GM19463 (cell line): ENCODE measurements around the gene PRODH2.
"Not testable (repeated sequence)": the region's sequence is repeated elsewhere in the genome, so short reads cannot be mapped to it uniquely, and the experiment has no call there.

Experiments used
- ATAC-seq: cut with Tn5 transposase; IDR thresholded peaks from one replicate; pipeline ENCODE4 v1.9.1; 2021; ENCODE audit warnings: mild to moderate bottlenecking, moderate library complexity; ENCODE audit not compliant: unreplicated experiment

The PRODH2 gene

DNA sequence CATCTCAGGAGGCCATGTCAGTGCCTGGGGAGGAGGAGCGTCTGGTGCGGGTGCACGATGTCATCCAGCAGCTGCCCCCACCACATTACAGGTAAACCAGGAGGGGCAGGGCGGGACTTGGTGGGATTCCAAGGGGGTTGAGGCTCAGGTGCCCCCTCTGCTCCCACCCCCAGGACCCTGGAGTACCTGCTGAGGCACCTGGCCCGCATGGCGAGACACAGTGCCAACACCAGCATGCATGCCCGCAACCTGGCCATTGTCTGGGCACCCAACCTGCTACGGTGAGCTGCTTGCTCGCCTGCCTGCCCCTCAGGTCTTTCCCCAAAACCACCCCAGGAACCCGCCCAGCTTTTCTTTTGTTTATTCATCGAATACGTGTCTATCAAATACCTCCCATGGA, 30.1 kb downstream of the PRODH2 start:
- no peak for ATAC-seq

DNA sequence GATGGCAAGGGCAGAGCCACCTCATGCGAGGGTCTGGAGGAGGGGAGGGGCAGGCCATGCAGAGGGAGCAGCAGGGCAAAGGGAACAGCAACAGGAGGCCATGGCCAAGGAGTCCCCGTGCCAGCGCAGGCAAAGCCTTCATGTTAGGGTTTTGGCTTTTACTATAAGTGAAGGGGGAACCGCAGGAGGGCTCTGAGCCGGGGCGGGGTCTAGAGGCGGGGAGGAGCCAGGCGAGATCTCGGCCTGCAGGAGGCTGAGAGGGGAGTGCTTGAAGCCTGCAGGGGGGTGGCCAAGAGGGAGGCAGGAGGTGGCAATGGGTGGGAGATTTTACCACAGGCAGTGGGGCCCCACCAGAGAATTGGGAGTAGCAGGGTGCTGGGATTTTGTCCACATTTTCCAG, 31.0 kb downstream of the PRODH2 start:
- no peak for ATAC-seq

DNA sequence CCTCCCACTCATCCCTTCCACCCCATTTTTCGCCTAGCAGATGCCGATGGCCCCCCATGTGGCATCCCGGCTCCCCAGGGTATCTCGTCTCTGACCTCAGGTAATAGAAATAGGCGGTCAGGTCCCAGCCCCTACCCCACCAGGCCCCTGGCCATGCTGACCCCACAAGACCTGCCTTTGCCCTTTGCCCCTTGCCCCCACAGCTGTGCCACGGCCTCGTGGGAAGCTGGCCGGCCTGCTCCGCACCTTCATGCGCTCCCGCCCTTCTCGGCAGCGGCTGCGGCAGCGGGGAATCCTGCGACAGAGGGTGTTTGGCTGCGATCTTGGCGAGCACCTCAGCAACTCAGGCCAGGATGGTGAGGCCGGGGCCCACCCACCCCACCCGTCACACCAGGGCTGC, 31.9 kb downstream of the PRODH2 start:
- ATAC-seq = no peak

DNA sequence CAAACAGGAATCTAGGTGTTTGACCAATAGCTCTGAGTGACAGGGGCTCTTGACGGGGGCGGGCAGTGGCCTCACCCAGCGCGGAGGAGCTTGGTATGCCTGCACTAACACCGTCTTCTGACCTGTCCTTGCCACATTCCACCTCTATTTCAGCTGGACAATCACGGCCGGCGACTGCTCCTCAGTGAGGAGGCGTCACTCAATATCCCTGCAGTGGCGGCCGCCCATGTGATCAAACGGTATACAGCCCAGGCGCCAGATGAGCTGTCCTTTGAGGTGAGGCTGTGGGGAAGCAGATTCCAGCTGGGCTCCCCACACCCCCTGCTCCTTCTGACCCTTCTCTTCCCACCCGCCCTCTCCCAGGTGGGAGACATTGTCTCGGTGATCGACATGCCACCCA, 32.6 kb downstream of the PRODH2 start:
- ATAC-seq = no peak

DNA sequence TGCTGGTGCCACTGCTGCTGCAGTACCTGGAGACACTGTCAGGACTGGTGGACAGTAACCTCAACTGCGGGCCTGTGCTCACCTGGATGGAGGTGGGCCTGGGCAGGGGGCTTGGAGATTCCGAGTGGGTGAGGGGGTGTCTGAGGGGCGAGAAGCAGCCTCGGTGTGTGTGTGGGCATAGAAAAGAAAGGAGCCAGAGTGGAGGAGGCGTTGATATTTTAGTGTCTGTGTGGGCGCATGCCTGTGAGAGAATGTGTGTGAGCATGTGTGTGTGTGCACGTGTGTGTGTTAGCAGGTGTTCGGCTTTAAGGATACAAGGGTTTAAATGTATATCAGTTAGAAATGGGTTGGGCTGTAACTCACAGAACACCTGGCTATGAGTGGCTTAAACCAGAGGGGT, 33.6 kb downstream of the PRODH2 start:
- no peak for ATAC-seq

DNA sequence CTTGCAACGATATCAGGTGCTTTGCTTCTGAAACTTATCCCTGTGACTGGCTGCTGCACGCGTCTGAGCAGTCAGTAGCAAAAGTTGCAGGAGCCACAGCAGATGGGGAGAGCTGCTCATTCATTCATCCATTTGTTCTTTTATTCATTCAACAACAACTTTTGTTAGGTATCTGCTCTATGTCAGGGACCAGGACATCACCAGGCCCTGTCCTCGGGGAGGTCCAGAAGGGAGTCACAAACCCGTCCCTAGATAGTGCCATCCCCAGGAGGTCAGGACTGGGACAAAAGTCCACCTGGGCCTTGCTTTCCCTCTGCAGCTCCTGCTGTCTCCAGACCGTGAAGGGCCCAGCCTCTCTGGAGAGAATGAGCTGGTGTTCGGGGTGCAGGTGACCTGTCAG, 34.7 kb downstream of the PRODH2 start:
- ATAC-seq = no peak

DNA sequence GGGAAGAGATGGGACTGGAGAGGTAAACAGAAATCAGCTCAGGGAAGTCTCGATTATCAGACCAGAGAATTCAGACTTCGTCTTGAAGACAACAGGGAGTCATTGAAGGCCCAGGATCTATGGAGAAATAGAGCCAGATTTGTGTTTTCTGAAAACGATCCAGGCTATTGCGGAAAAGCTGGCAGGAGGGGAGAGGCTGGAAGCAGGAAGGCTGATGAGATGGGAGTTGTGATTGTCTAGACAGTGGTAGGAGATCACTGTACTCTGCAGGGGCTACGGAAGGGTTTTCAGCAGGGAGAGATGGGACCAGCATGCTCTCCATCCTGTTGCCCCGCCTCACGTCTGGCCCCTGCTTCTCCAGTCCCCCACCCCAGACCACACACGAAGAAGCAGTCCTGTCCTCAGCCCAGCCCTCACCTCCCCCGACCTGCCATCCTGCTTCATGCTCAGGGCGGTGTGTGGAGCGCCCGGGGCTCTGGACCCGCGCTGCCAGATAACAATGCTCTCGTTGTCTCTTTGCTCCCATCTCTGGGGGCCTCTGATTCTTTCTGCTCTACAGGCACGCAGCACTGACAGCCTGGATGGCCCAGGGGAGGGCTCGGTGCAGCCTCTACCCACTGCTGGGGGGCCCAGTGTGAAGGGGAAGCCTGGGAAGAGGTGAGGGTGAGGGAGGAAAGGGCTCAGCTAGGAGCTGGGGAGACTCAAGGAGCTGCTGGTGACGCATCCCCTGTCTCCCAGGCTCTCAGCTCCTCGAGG, 35.4 kb downstream of the PRODH2 start:
- ATAC-seq = no peak

DNA sequence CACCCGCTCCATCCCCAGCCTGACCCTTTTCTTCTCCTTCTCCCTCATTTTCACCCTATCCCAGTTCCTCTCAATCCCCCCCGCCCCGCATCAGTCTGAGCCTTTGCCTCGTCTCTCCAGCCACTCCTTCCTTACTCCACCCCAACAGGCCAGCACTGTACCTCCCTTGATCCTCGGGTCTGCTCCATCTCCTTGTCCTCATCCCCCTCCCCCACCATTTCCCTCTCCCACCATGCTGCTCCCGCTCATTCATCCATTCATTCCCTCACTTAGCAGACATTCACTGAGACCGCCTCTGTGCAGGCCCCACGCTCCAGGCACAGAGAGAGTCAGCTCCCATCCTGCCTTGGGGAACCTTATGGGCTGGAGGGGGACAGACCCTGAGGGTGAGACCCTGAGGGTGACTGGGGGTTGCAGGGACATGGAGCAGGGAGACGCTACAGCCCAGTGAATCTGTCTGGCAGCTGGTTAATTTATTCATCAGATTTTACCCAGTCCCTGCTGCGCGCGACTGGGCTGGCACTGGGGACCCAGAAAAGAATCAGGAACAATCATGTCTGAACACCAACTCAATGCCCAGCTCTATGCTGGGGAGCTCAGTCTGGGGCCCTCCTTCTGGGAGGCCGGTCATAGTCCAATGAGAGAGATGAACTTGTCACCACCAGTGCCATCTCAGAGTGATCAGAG, 36.4 kb downstream of the PRODH2 start:
- no peak for ATAC-seq

DNA sequence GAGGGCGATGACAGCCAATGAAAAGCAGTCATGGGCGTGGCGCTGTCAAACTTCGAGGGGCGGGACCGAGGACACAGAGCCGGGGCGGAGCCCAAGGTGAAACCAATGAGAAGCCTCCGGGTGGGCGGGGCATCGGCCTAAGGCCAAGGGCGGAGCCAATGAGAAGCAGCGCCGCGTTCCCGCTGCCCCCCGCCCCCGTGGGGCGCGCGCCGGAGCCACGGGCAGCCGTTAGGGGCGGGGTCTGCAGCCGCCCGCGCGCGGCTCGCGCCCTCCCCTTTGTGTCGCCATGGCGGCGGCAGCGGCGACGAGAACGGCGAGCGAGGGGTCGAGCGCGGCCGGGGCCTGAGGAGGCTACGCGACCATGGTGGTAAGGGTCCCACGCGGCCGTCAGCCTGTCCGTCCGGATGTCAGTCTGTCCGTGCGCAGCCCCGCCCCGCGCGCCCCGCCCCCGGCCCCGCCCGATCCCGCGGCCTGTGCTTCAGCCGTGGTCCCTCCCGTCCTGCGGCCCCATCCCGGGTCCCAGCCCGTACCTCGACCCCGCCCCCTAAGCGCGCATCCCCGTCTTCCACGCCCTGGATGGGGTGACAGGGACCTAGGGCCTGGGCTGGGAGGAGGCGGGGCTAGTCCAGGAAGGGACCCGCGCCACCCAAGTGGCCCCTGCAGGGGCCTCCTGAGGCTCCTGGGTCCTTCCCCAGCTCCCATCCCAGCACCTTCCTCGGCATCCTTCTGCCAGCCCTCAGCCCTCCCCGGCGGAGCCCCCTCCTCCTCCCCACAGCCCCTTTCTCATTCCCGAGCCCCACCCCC, 37.1 kb downstream of the PRODH2 start, which contains the start of gene ARHGAP33:
TSS of gene ARHGAP33 (plus strand) at position 267 of the 804 bp plus-strand sequence. CDS start at position 362, 95 bp downstream.
- ATAC-seq = peak; percentile 90

DNA sequence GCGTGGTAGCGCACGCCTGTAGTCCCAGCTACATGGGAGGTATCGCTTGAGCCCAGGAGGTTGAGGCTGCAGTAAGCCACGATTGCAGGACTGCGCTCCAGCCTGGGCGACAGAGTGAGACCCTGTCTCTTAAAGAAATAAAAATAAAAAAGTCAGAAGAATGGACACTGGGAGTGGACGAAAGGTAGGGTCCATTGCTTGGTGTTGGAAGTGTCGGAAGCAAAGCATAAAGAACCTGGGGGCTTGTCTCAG, 37.7 kb downstream of the PRODH2 start:
- ATAC-seq = no peak

DNA sequence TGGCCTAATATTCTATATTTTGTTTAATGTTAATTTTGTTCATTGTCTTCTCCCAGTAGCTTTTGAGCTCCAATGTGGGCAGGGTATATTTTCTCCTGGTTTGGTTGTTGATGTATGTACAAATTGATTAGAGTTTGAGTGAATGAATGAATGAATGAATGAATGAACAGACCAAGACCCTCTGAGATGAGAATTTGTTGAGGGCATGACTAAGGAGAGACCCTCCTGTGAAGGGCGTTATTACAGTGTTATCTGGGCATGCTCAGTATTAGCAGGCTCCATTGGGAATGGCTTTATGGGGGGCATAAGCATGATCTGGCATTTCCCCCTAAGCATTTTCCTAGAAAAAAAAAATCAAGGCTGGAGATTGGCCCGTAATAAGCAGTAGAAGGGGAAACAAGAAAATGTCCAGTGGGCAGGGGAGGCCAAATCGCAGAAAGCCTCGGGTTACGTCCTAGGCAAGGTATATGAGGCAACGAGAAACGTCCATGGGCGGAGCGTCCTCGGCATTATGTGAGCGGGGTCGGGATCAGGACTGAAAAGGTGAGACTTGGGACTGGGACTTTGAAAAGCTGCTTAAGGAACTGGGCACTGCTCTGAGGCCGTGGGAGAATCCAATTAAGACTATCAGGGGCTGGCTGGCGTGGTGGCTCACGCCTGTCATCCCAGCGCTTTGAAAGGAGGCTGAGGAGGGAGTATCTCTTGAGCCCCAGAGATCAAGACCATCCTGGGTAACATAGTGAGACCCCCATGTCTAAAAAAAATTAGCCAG, 38.2 kb downstream of the PRODH2 start:
- ATAC-seq = no peak

DNA sequence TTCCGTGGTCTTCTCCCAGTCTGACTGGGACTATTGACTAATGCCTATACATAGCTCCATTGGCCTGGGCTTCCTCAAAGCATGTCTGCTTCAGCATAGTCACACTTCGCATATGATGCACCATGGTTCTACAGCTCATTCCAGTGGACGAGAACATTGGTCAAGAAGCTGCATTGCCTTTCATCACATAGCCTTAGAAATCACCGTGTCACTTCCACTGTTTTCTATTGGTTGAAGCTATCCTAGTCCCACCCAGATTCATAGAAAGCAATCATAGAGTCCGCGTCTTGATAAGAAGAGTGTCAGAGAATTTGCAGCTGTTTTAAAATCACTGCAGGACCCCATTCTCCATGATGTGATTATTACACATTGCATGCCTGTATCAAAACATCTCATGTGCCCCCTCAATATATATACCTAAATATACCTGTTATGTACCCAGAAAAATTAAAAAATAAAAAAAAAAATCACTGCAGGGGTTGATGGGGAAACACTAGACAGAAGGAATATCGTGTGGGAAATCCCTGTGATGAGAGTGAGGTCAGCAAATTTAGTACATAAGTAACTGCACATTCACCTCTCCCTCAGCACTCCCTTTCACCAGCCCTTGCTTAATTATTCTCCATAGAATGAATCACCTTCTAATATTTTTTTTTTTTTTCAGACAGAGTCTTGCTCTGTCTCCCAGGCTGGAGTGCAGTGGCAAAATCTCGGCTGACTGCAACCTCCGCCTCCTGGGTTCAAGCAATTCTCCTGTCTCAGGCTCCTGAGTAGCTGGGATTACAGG, 39.4 kb downstream of the PRODH2 start:
- no peak for ATAC-seq

DNA sequence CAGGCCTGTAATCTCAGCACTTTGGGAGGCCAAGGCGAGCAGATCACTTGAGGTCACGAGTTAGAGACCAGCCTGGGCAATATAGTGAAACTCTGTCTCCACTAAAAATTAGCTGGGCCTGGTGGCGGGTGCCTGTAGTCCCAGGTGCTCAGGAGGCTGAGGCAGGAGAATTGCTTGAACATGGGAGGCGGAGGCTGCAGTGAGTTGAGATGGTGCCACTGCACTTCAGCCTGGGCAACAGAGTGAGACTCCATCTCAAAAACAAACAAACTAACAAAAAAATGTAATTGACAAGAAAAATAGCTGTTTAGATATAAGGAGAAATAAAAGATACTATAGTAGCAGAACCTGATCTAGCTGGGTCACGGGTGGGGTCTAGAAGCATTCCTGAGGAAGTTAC, 40.3 kb downstream of the PRODH2 start:
- ATAC-seq = not testable (repeated sequence)

DNA sequence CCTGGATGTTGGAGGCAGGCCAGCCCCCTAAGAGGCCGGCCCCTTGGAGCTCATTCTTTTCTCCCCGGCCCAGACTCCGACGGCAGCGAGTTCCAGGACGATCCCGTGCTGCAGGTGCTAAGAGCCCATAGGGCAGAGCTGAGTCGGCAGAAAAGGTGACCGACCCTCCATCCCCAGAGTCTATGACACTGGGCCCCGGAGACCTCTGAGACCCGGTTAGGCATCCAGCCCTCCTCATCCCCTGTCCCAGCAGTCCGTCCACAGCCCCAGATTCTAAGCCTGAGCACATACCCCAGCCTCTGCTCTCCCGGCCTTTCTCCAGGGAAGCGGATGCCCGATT, 44.6 kb downstream of the PRODH2 start:
- no peak for ATAC-seq

DNA sequence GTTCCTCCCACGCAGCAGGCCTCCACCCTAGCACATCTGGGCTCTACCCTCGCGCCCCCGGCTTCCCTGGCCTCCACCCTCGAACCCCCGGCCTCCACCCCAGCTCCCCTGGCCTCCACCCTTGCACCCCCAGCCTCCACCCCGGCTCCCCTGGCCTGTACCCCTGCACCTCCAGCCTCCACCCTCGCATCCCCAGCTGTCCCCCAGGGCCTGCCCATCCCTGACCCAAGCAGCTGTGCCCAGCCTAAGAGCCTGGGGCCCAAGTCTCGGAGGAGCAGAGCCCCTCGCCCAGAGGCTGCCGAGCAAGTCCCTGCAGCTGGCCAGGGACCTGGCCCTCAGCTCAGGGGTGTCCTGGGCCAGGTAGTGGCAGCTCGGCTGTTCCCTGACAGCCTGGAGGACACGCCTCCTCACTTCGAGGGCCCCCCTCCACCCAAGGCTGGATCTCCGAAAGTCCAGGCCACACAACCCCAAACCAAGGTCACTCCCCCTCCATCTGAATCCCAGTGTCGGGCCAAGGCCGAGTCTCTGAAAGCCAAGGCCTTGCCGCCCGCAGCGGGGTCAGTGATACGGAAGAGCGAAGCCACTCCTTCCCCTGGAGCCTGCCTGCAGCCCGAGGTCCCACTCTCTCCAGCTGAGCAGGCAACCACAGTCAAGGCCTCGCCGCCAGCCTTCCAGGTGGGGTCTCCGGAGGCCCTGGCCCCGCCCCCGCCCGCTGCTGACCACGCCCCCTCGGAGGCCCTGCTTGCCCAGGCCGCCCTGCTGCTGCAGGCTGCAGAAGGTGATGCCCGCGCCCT, 45.2 kb downstream of the PRODH2 start:
- no peak for ATAC-seq

DNA sequence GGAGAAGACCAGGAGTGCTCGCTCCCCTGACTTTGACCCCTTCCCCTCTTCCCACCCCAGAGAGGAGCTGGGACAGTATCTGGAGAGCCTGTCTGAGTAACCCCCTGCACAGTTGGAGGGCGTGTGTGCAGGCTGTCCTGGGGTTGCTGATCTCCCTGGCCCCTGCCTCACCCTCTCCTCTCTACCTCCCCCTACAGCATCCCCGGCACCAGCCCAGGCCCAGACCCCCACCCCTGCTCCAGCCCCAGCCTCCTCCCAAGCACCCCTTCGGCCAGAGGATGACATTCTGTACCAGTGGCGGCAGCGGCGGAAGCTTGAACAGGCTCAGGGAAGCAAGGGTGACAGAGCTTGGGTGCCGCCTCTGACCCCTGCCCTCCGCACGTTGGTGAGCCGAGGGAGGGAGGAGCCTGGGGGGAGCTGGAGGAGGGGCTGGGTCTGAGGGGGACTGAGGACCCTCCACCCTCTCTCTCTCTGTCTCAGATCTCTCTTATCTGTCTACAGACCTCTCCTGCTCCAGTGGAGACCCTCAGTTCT, 46.0 kb downstream of the PRODH2 start:
- no peak for ATAC-seq

DNA sequence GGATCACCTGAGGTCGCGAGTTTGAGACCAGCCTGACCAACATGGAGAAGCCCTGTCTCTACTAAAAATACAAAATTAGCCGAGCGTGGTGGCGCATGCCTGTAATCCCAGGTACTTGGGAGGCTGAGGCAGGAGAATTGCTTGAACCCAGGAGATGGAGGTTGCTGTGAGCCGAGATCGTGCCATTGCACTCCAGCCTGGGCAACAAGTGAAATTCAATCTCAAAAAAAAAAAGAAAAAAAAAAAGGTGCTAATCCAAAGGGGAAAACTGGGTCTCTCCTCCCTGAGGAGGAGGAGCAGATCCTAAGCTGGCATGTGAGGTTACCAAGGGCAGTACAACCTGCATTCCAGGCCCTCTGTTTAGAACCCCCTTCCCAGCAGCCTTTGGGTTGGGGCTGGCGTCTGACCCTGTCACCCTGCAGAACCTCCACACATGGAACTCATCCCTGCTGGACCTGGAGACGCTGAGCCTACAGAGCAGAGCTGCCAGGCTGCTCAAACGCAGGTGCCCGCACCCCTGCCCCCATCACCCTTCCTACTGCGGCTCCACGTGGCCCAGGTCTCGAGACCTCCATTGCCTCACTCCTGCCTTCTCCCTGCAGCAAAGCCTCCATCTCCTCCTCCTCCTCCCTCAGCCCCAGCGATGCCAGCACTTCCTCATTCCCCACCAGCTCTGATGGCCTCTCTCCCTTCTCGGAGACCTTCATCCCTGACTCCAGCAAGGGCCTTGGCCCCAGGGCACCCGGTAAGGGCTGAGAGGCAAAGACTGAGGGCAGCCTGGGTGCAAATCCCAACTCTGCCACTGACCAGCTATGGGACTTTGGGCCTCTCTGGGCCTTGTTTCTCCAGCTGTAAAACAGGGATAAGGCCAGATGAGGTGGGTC, 48.0 kb downstream of the PRODH2 start:
- ATAC-seq = no peak

DNA sequence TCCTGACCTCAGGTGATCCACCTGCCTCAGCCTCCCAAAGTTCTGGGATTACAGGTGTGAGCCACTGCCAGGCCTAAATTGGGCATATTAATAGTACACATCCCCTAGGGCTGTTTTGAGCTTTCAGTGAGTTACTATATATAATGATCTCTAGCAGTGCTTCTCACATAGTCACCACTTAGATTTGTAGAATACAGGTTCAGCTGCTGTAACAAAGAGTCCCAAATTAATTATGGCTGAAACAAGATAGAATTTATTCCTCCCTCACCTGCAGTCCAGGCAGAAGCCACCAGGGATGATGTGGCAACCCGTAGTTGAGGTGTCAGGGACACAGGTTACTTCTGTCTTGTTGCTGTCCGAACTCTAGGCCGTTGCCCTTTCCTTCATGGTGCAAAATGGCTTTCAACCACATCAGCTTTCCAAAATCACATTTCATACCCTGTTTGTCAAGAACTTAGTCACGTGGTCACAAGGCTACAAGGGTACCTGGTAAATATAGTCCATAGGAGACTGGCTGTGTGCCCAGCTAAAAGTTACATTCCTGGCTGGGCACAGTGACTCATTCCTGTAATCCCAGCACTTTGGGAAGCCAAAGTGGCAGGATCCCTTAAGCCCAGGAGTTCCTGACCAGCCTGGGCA, 51.8 kb downstream of the PRODH2 start:
- ATAC-seq = no peak
